ENCODE results near the gene IGF2R.

The IGF2R gene

DNA sequence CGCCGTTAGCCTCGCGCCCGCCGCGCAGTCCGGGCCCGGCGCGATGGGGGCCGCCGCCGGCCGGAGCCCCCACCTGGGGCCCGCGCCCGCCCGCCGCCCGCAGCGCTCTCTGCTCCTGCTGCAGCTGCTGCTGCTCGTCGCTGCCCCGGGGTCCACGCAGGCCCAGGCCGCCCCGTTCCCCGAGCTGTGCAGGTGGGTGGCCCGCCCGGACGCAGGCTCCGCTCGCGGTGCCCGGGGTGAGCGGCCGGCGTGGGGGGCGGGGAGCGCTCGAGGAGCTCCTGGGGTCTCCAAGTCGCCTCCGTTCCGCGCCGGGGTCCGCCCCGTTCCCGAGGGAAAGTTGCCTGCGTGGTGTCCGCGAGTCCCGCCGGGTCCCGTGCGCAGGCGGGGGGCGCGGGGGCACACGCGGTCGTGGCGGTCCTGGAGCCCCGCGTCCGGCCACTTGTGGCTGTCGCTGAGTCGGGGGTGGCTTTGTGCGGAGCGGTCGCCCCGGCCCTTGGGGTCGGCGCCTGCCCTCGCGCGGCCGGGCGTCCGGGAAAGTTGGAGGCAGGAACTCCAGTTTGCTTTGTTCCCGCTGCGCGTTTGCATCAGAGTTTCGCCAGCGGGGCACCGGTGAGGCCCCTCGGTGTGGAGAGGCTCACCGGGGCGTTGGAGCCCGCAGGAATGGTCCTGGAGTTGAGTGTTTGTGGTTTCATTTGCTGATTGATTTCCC lies 476 bp downstream of the IGF2R start:
- TF ChIP-seq, protein P1, sequence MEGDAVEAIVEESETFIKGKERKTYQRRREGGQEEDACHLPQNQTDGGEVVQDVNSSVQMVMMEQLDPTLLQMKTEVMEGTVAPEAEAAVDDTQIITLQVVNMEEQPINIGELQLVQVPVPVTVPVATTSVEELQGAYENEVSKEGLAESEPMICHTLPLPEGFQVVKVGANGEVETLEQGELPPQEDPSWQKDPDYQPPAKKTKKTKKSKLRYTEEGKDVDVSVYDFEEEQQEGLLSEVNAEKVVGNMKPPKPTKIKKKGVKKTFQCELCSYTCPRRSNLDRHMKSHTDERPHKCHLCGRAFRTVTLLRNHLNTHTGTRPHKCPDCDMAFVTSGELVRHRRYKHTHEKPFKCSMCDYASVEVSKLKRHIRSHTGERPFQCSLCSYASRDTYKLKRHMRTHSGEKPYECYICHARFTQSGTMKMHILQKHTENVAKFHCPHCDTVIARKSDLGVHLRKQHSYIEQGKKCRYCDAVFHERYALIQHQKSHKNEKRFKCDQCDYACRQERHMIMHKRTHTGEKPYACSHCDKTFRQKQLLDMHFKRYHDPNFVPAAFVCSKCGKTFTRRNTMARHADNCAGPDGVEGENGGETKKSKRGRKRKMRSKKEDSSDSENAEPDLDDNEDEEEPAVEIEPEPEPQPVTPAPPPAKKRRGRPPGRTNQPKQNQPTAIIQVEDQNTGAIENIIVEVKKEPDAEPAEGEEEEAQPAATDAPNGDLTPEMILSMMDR (conservative IDR thresholded peaks at IDR 0.05; ENCODE audit: control insufficient read depth, insufficient read depth, low read depth, low read length), result no peak
- DNase-seq (ENCODE audit: low read depth), result no peak
- peak overlapping the region; percentile 67 for H3K4me3 ChIP-seq (ENCODE audit: control insufficient read depth, low read depth, low read length)

DNA sequence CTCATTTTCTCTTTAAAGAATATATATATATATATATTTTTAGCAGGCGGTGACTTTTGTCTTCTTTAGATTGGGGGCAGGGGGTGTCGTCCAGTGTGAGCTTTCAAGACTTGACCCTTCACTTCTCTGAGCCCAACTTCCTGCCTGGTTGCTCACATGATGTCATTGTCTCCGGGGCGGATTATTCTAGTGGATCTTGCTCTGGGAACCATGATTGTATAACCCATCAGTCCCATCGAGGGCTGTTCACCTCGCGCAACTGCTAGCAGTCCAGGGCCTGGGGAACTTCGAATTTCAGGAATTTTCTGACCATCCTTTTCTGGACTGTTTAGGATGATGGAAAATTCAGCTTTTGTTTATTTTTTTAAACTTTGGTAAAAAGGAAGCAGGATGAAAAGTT lies 1.0 kb downstream of the IGF2R start:
- peak; percentile 82 for DNase-seq (ENCODE audit: low read depth)
- TF ChIP-seq, protein P1 (conservative IDR thresholded peaks at IDR 0.05; ENCODE audit: control insufficient read depth, insufficient read depth, low read depth, low read length), result no peak

DNA sequence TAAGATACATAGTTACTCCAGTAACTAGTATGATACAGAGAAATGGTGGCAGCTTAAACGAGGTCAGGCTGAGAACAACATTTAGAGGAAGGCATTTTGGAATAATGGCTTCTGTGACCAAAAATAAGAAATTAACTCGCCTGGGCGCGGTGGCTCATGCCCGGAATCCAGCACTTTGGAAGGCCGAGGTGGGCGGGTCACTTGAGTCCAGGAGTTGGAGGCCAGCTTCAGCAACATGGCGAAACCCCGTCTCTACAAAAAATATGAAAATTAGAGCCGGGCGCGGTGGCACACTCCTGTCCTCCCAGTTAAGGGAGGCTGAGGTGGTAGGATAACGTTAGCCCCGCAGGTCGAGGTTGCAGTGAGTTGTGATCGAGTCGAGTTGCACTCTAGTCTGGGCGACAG lies 1.8 kb downstream of the IGF2R start:
- H3K4me3 ChIP-seq (ENCODE audit: control insufficient read depth, low read depth, low read length), result no peak overlapping the region
- DNase-seq (ENCODE audit: low read depth), result no peak
- TF ChIP-seq, protein P1 (conservative IDR thresholded peaks at IDR 0.05; ENCODE audit: control insufficient read depth, insufficient read depth, low read depth, low read length), result no peak

More for the DNA sequence above, 1.0 kb downstream of the IGF2R start:
- H3K4me3 ChIP-seq (ENCODE audit: control insufficient read depth, low read depth, low read length), result peak overlapping the region; percentile 67

DNA sequence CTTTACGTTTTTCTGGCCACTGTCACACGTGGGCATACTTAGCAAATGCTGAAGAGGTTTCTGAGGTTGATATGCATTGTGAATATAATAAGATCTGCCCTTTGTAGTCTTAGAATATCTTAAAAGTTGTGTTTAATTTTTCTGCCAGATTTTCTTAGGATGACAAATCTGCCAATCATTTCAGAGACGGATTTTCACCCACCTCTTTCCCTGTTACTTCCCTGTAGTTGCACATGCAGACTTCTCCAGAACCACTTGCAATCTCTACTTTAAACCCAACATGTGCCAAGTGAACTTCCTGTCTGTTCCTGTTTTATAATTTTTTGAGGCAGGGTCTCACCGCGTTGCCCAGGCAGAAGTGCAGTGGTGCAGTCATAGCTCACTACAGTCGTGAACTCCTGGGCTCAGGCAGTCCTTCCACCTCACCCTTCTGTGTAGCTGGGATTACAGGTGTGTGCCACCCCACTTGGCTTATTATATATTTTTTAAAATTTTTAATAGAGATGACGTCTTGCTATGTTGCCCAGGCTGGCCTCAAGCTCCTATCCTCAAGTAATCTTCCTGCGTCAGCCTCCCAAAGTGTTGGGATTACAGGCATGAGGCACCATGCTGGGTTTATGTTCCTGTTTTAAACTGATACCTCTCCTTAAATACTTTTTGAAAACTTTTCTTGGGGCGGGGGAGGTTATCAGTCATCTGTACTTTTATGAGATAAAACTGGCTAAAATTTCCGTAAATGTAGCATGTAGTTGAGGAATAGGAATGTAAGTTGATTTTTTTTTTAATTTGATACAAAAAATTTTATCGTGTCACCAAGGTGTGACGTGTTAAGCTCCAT lies 2.7 kb downstream of the IGF2R start:
- TF ChIP-seq, protein P1 (conservative IDR thresholded peaks at IDR 0.05; ENCODE audit: control insufficient read depth, insufficient read depth, low read depth, low read length), result no peak
- DNase-seq (ENCODE audit: low read depth), result no peak
- no peak overlapping the region for H3K4me3 ChIP-seq (ENCODE audit: control insufficient read depth, low read depth, low read length)

DNA sequence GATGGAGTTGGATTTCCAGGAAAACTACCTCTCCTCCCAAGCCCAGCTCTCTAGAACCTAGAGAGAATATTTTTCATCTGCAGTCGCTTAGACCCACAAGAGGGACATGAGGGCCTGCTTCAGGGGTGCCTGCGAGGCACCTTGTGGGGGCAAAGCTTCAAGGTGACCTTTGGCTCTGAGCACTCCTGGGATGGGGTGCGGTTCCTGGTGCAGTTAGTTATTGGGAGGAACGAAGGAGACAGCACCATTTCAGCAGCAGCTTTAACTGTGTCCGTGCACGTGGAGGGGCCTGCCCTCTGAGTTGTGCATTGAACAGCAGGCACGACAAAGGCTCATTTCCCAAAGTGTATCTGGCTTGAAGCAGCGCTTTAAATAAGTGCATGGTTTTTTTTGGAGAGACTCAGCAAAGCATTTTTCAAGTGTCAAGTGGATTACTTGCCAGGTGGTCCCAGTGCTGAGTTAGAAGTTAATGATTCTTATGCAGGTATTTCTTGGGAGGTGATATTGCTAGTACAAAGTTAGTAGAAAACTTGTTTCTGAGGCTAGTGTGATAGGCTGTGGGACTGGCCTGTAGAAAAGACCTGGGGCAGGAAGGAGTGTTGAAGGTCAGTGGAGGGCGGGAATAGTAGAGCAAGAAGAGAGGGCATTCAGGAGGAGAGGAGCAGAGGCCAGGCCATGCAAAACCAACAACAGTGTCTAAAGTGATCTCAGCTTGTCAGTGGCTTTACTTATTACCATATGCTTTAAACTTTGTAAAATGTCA lies 3.8 kb downstream of the IGF2R start:
- H3K4me3 ChIP-seq (ENCODE audit: control insufficient read depth, low read depth, low read length), result no peak overlapping the region
- TF ChIP-seq, protein P1 (conservative IDR thresholded peaks at IDR 0.05; ENCODE audit: control insufficient read depth, insufficient read depth, low read depth, low read length), result no peak
- DNase-seq (ENCODE audit: low read depth), result no peak

DNA sequence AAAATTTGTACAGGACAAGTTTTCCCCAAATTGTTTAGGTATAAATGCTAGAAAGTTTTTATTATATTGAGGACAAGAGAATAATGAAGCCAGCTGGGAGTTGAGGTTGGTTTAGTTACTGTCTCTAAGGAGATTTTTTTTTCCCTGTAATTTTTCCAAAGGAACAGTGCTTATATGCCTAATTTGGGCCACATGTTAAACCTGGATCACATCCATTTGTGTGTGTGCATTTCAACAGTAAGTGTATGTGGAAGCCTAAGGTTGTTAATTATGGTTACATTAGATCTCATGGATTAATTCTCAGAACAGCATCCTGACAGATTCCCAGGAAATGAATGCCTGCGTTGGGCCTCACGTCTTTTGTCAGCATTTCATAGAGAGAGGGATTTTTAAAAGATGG lies 4.5 kb downstream of the IGF2R start:
- no peak overlapping the region for H3K4me3 ChIP-seq (ENCODE audit: control insufficient read depth, low read depth, low read length)
- DNase-seq (ENCODE audit: low read depth), result peak; percentile 80
- TF ChIP-seq, protein P1 (conservative IDR thresholded peaks at IDR 0.05; ENCODE audit: control insufficient read depth, insufficient read depth, low read depth, low read length), result no peak
